ENCODE results near the gene HPN. TPM values are rescaled to one million over a fixed set of nuclear protein-coding genes. Genes with fewer than 3 reads are reported as not detected.

The HPN gene
- total RNA-seq, 1 donor from 2014 or later: not detected

DNA sequence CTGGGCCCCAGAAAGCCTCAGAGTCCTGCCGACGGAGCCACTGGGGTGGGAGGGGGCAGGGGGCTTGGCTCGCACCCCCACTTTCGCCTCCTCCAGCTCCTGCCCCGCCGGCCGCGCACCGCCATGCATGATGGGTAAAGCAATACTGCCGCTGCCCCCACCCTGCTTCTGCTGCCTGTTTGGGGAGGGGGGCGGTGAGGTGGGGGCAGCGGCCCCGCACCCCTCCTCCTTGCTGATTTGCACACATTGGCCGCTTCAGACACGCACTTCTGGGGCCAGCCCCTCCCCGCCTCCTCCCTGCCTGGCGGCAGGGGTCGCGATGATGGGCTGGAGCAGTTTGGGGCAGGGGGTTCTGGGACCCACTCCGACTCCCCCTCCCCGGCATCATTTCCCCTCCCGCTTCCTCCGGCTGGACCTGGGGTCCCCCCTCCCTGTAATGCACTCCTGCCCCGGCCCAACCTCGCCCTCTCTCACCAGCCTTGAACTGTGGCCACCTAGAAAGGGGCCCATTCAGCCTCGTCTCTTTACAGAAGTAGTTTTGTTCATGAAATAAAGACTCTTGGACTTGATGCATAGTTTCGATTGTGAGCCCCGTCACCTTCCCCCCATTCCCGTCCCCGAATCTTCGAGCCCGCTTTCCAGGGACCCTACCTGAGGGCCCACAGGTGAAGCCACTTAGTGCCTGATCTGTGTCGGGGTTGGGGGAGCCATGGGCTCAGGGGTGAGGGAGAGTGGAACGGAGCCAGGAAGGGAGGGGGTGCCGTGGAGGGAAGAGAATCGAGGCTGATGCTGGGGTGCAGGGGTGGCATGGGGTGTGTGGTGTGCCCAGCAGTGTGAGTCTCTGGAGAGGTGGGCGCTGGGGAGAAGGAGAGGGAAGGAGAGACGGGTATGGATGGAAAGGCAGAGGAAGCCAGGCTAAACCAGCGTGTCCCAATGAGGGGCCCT, 1.4 kb upstream of the HPN start:
- TF ChIP-seq, protein P1, sequence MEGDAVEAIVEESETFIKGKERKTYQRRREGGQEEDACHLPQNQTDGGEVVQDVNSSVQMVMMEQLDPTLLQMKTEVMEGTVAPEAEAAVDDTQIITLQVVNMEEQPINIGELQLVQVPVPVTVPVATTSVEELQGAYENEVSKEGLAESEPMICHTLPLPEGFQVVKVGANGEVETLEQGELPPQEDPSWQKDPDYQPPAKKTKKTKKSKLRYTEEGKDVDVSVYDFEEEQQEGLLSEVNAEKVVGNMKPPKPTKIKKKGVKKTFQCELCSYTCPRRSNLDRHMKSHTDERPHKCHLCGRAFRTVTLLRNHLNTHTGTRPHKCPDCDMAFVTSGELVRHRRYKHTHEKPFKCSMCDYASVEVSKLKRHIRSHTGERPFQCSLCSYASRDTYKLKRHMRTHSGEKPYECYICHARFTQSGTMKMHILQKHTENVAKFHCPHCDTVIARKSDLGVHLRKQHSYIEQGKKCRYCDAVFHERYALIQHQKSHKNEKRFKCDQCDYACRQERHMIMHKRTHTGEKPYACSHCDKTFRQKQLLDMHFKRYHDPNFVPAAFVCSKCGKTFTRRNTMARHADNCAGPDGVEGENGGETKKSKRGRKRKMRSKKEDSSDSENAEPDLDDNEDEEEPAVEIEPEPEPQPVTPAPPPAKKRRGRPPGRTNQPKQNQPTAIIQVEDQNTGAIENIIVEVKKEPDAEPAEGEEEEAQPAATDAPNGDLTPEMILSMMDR (IDR thresholded peaks at IDR 0.05; ENCODE audit: insufficient read depth, low read length, severe bottlenecking): no peak
- FAIRE-seq: no peak
- Histone ChIP-seq H3K36me3 (ENCODE audit: control insufficient read depth, insufficient read depth, low read length) (no peaks in the 10 kb centered on the region), H3K27me3 (ENCODE audit: control insufficient read depth, insufficient read depth, low read length) (peaks cover 4% of the 10 kb centered on the region), H3K4me3 (ENCODE audit: low read depth, low read length) (no peak overlapping the region)
- DNase-seq (ENCODE audit: low read depth): no peak

DNA sequence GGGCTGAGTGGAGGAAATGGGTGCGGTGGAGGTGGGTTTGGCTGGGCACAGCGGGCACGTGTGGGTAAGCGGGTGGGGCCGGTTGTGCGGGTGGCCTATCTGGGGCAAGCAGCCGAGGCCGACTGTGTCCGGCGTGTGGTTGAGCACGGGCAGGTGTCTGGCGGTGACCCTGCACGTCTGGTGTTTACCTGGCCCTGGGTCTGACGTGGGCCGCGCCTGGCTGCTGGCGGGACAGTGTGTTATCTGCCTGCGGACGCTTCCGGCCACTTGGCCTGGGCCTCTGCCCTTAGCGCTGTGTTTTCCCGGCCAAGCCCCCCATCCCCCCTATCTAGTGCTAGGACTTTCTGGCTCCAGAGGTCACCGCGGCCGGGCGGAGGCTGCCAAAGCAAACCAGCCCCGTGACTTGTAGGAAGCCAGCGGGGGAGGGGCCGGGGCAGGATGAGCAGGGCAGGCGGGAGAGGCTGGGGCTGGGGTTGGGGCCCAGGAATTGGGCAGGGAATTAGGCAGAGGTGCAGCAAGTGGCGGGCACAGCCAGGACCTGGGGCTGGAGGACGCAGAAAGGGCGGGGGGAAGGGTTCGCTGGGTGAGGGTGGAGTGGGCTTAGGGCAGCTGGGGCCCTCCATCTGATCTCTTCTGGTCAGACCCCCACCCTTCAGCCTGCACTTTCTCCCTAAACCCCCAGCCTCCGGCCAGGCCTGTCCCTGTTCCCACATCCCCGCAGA, 534 bp upstream of the HPN start:
- DNase-seq (ENCODE audit: low read depth): no peak
- no peak for FAIRE-seq
- peaks cover 4% of the 10 kb centered on the region for H3K27me3 ChIP-seq (ENCODE audit: control insufficient read depth, insufficient read depth, low read length)
- TF ChIP-seq, protein P1 (IDR thresholded peaks at IDR 0.05; ENCODE audit: insufficient read depth, low read length, severe bottlenecking): no peak
- no peak overlapping the region for H3K4me3 ChIP-seq (ENCODE audit: low read depth, low read length)
- no peaks in the 10 kb centered on the region for H3K36me3 ChIP-seq (ENCODE audit: control insufficient read depth, insufficient read depth, low read length)

DNA sequence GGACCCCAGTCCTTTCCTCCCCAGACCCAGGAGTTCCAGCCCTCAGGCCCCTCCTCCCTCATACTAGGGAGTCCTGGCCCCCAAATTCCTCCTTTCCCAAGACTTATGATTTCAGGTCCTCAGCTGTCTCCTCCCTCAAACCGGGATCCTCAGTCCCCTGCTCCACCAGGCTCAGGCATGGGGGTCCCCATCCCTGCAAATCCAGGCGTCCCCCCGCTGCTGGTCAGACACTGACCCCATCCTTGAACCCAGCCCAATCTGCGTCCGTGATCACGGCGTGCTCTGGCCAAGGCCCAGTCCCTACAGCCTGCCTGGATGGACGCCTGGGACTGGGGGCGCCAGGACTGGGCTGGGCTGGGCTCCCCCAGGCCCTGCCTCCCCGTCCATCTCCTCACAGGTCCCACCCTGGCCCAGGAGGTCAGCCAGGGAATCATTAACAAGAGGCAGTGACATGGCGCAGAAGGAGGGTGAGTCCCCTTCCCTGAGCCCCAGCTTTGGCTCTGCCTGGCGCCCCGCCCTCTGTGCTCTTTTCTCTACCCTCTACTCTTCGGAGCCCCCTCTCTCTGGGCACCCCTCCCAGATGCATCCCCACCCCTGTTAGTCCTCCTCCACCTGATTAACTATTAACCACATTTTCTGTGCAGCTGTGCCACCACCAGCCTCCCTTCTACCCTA, 672 bp downstream of the HPN start:
- DNase-seq (ENCODE audit: low read depth) (no peak), FAIRE-seq (no peak)
- peaks cover 4% of the 10 kb centered on the region for H3K27me3 ChIP-seq (ENCODE audit: control insufficient read depth, insufficient read depth, low read length)
- TF ChIP-seq, protein P1 (IDR thresholded peaks at IDR 0.05; ENCODE audit: insufficient read depth, low read length, severe bottlenecking): no peak
- no peaks in the 10 kb centered on the region for H3K36me3 ChIP-seq (ENCODE audit: control insufficient read depth, insufficient read depth, low read length)
- no peak overlapping the region for H3K4me3 ChIP-seq (ENCODE audit: low read depth, low read length)

DNA sequence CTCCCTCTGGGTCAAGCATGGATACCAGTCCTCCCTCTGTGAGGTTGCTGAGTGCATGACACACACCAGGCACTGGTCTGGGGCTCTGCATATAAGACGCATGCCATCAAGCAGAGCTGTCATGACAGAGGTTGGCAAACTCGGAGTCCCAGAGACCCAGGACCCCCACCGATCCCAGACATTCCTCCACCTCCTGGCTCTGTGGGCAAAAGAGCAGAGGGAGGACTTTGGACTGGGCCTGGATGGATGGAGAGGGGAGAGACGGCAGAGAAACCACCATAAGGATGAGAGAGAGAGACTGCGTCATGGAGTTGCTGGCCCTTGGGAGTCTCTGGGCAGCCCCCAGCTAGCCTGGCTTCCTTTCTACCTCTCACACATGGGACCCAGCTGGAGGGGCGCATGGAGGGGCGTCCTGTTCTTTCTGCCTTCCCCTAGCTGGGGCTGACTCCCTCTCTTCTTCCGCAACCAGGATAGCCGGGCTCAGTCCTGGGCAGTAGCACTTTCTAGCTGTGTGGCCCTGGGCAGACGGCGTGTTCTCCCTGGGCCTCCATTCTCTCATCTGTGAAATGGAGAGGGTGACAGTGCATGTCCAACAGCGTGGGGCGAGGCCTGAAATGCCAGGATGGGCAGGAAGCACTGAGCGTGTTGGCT, 1.6 kb downstream of the HPN start:
- DNase-seq (ENCODE audit: low read depth) (no peak), FAIRE-seq (no peak)
- no peak overlapping the region for H3K4me3 ChIP-seq (ENCODE audit: low read depth, low read length)
- TF ChIP-seq, protein P1 (IDR thresholded peaks at IDR 0.05; ENCODE audit: insufficient read depth, low read length, severe bottlenecking): no peak
- H3K27me3 ChIP-seq (ENCODE audit: control insufficient read depth, insufficient read depth, low read length): peaks cover 4% of the 10 kb centered on the region
- H3K36me3 ChIP-seq (ENCODE audit: control insufficient read depth, insufficient read depth, low read length): no peaks in the 10 kb centered on the region

DNA sequence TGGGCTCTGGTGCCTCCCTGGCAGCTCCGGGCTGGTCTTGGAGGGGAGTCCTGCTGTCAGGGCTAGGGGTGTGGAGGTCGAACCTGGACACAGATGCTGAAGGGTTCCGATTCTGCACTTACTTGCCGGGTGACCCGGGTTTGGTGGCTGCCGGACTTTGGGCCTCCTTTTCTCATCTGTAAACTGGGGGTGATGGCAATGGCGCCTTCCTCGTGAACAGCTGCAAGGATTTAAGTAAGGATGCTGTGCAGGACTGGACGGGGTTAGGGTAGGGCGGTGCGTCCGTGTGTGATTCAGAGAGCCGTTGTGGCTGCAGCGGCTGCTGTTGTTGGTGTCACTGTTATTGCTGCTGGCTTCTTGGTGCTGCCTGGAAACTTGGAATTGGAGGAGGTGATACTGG, 2.4 kb downstream of the HPN start:
- H3K4me3 ChIP-seq (ENCODE audit: low read depth, low read length): no peak overlapping the region
- peaks cover 6% of the 10 kb centered on the region for H3K27me3 ChIP-seq (ENCODE audit: control insufficient read depth, insufficient read depth, low read length)
- FAIRE-seq: no peak

More for the DNA sequence above, 2.4 kb downstream of the HPN start:
- no peaks in the 10 kb centered on the region for H3K36me3 ChIP-seq (ENCODE audit: control insufficient read depth, insufficient read depth, low read length)
- DNase-seq (ENCODE audit: low read depth): no peak
- TF ChIP-seq, protein P1 (IDR thresholded peaks at IDR 0.05; ENCODE audit: insufficient read depth, low read length, severe bottlenecking): no peak

All from bronchial epithelial cell (primary cell).